ENCODE results near the gene STK32B. TPM values are rescaled to one million over a fixed set of nuclear protein-coding genes. Genes with fewer than 3 reads are reported as not detected.

Gene STK32B
- total RNA-seq, 1 experiment from 2014 or later = 11.6 TPM

- no peaks in the 10 kb centered on the region for H3K9me3 ChIP-seq (ENCODE audit: control insufficient read depth, insufficient read depth, low read depth, low read length)
- DNase-seq (ENCODE audit: low read depth, low spot score) (no peak), ATAC-seq (no peak)
- TF ChIP-seq CTCF (IDR thresholded peaks at IDR 0.05) (no peak), TCF7L2 (IDR thresholded peaks at IDR 0.05; ENCODE audit: low read depth, low read length) (no peak), SIN3A (IDR thresholded peaks at IDR 0.05; ENCODE audit: borderline replicate concordance, insufficient read depth, low read depth, low read length) (no peak), REST (IDR thresholded peaks at IDR 0.05; ENCODE audit: insufficient read depth in 1 of 2, low read depth in 2 of 2, low read length in 1 of 2) (no peak), POLR2AphosphoS5 (IDR thresholded peaks at IDR 0.05; ENCODE audit: low read depth, low read length) (no peak)
- no peaks in the 10 kb centered on the region for H3K4me1 ChIP-seq (ENCODE audit: control insufficient read depth, insufficient read depth, low read length)
- no peaks in the 10 kb centered on the region for H3K27me3 ChIP-seq (ENCODE audit: control insufficient read depth, insufficient read depth, low read length)
- ChIA-PET CTCF (no interaction called here), POLR2A (no interaction called here)
- intact Hi-C loops (cut with micrococcal nuclease; ENCODE audit: unreplicated experiment) (no loop called here), in situ Hi-C loops (cut with HindIII; ENCODE audit: low pct_unique_long_range_greater_than_20kb, low sequenced_read_pairs) (no loop called here)
- no TSS peak for BruUV-seq (replicated peaks)
- no peaks in the 10 kb centered on the region for H3K36me3 ChIP-seq (ENCODE audit: control insufficient read depth, insufficient read depth, low read length)
- no peak overlapping the region for H3K27ac ChIP-seq (ENCODE audit: low read length)
- no peak overlapping the region for H3K4me3 ChIP-seq (ENCODE audit: low read depth in 2 of 2, low read length in 2 of 2)
Measured at GRCh38 chr4:5409237-5409636, 358.0 kb downstream of the STK32B start.

GRCh38 chr4:5409972-5410618, 358.8 kb downstream of the STK32B start:
- no peak overlapping the region for H3K27ac ChIP-seq (ENCODE audit: low read length)
- no peaks in the 10 kb centered on the region for H3K4me1 ChIP-seq (ENCODE audit: control insufficient read depth, insufficient read depth, low read length)
- no peak for ATAC-seq
- H3K4me3 ChIP-seq (ENCODE audit: low read depth in 2 of 2, low read length in 2 of 2) = no peak overlapping the region
- TF ChIP-seq REST (IDR thresholded peaks at IDR 0.05; ENCODE audit: insufficient read depth in 1 of 2, low read depth in 2 of 2, low read length in 1 of 2) (no peak), CTCF (IDR thresholded peaks at IDR 0.05) (peak; percentile 29)
- H3K36me3 ChIP-seq (ENCODE audit: control insufficient read depth, insufficient read depth, low read length) = no peaks in the 10 kb centered on the region
- no peaks in the 10 kb centered on the region for H3K27me3 ChIP-seq (ENCODE audit: control insufficient read depth, insufficient read depth, low read length)
- no peaks in the 10 kb centered on the region for H3K9me3 ChIP-seq (ENCODE audit: control insufficient read depth, insufficient read depth, low read depth, low read length)
- ChIA-PET POLR2A (no interaction called here), CTCF (no interaction called here)
- DNase-seq (ENCODE audit: low read depth, low spot score) = no peak
- BruUV-seq (replicated peaks) = no TSS peak
- intact Hi-C loops (cut with micrococcal nuclease; ENCODE audit: unreplicated experiment) = no loop called here
- in situ Hi-C loops (cut with HindIII; ENCODE audit: low pct_unique_long_range_greater_than_20kb, low sequenced_read_pairs) = no loop called here

Data from Panc1 (cell line).